ENCODE measurements around the gene DAPK2.

DNA sequence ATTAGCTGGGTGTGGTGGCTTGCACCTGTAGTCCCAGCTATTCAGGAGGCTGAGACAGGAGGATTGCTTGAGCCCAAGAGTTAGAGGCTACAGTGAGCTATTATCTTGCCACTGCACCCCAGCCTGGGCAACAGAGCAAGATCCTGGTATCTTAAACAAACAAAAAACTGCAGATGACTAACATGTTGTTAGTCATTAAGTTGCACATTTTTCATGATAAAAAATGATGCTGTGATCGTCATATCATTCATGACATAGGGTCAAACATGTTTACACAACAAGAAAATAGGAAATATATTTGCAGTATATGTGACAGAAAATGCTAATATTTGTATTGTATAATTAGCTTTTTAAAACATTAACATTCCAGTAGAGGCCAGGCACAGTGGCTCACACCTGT is 20.2 kb upstream of the DAPK2 start:
- TF ChIP-seq, protein P1, sequence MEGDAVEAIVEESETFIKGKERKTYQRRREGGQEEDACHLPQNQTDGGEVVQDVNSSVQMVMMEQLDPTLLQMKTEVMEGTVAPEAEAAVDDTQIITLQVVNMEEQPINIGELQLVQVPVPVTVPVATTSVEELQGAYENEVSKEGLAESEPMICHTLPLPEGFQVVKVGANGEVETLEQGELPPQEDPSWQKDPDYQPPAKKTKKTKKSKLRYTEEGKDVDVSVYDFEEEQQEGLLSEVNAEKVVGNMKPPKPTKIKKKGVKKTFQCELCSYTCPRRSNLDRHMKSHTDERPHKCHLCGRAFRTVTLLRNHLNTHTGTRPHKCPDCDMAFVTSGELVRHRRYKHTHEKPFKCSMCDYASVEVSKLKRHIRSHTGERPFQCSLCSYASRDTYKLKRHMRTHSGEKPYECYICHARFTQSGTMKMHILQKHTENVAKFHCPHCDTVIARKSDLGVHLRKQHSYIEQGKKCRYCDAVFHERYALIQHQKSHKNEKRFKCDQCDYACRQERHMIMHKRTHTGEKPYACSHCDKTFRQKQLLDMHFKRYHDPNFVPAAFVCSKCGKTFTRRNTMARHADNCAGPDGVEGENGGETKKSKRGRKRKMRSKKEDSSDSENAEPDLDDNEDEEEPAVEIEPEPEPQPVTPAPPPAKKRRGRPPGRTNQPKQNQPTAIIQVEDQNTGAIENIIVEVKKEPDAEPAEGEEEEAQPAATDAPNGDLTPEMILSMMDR (conservative IDR thresholded peaks at IDR 0.05; ENCODE audit: low read depth, low read length) = no peak
- TF ChIP-seq POLR2A (IDR thresholded peaks at IDR 0.05; ENCODE audit: low read depth, low read length) (no peak), MXI1 (IDR thresholded peaks at IDR 0.05; ENCODE audit: borderline replicate concordance, low read depth, low read length) (no peak), RCOR1 (IDR thresholded peaks at IDR 0.05; ENCODE audit: insufficient replicate concordance, low read length) (no peak), MAZ (IDR thresholded peaks at IDR 0.05; ENCODE audit: borderline replicate concordance, low read depth, low read length) (no peak), MAFK (IDR thresholded peaks at IDR 0.05; ENCODE audit: low read depth, low read length) (no peak)
- TF ChIP-seq, protein P2, sequence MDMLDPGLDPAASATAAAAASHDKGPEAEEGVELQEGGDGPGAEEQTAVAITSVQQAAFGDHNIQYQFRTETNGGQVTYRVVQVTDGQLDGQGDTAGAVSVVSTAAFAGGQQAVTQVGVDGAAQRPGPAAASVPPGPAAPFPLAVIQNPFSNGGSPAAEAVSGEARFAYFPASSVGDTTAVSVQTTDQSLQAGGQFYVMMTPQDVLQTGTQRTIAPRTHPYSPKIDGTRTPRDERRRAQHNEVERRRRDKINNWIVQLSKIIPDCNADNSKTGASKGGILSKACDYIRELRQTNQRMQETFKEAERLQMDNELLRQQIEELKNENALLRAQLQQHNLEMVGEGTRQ (IDR thresholded peaks at IDR 0.05; ENCODE audit: low read depth, low read length) = no peak
